ENCODE measurements around the gene PMEPA1. TPM values are rescaled to one million over a fixed set of nuclear protein-coding genes. Genes with fewer than 3 reads are reported as not detected.

PMEPA1 gene
- total and polyA plus RNA-seq, 4 donors = 0.61 to 1.5 (median 1.1) TPM

- no peaks in the 10 kb centered on the region for H3K4me1 ChIP-seq (ENCODE audit: control insufficient read depth in 4 of 4, insufficient read depth in 4 of 4, low read length in 3 of 4)
- H3K4me3 ChIP-seq (ENCODE audit: low read depth in 1 of 3, low read length in 3 of 3) = no peak overlapping the region
- H3K27me3 ChIP-seq (ENCODE audit: control insufficient read depth in 4 of 4, insufficient read depth in 4 of 4, low read length in 3 of 4) = peaks cover 0 to 5% (median 2%) of the 10 kb centered on the region in 4 donors
- no peak overlapping the region for H3K9ac ChIP-seq (ENCODE audit: low read depth in 1 of 2, low read length in 2 of 2)
- TF ChIP-seq NR2F2 (IDR thresholded peaks at IDR 0.05) = no peak
- DNase-seq (ENCODE audit: low spot score) = no peak
- H3K9me3 ChIP-seq (ENCODE audit: control insufficient read depth in 4 of 4, low read length in 3 of 4) = no peaks in the 10 kb centered on the region
- WGBS = 69% methylated on average over 12 of the region's 12 CpGs
- no peak overlapping the region for H3K27ac ChIP-seq (ENCODE audit: low read depth in 1 of 2, low read length in 2 of 2)
- no peaks in the 10 kb centered on the region for H3K36me3 ChIP-seq (ENCODE audit: control insufficient read depth in 4 of 4, insufficient read depth in 3 of 4, low read depth in 1 of 4, low read length in 3 of 4)
Observed at GRCh38 chr20:57691699-57692098, 18.1 kb downstream of the PMEPA1 start.

GRCh38 chr20:57690525-57690924 lies 19.3 kb downstream of the PMEPA1 start:
- WGBS = 74% methylated on average over 15 of the region's 15 CpGs
- H3K36me3 ChIP-seq (ENCODE audit: control insufficient read depth in 4 of 4, insufficient read depth in 3 of 4, low read depth in 1 of 4, low read length in 3 of 4) = no peaks in the 10 kb centered on the region
- H3K27ac ChIP-seq (ENCODE audit: low read depth in 1 of 2, low read length in 2 of 2) = no peak overlapping the region
- DNase-seq (ENCODE audit: low spot score) = no peak
- peaks cover 0 to 3% (median 0%) of the 10 kb centered on the region in 4 donors for H3K4me1 ChIP-seq (ENCODE audit: control insufficient read depth in 4 of 4, insufficient read depth in 4 of 4, low read length in 3 of 4)
- H3K9ac ChIP-seq (ENCODE audit: low read depth in 1 of 2, low read length in 2 of 2) = no peak overlapping the region
- H3K9me3 ChIP-seq (ENCODE audit: control insufficient read depth in 4 of 4, low read length in 3 of 4) = no peaks in the 10 kb centered on the region
- peaks cover 0 to 5% (median 2%) of the 10 kb centered on the region in 4 donors for H3K27me3 ChIP-seq (ENCODE audit: control insufficient read depth in 4 of 4, insufficient read depth in 4 of 4, low read length in 3 of 4)
- TF ChIP-seq HNF4A (conservative IDR thresholded peaks at IDR 0.05) = no peak
- TF ChIP-seq EGR1 (IDR thresholded peaks at IDR 0.05; ENCODE audit: low read depth in 2 of 2) = no peak
- TF ChIP-seq, protein P1, sequence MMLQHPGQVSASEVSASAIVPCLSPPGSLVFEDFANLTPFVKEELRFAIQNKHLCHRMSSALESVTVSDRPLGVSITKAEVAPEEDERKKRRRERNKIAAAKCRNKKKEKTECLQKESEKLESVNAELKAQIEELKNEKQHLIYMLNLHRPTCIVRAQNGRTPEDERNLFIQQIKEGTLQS (IDR thresholded peaks at IDR 0.05) = no peak
- no peak for TF ChIP-seq JUND (IDR thresholded peaks at IDR 0.05)
- TF ChIP-seq, protein P2, sequence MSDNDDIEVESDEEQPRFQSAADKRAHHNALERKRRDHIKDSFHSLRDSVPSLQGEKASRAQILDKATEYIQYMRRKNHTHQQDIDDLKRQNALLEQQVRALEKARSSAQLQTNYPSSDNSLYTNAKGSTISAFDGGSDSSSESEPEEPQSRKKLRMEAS (IDR thresholded peaks at IDR 0.05) = no peak
- TF ChIP-seq RAD21 (IDR thresholded peaks at IDR 0.05) = no peak
- TF ChIP-seq FOXA2 (IDR thresholded peaks at IDR 0.05) = no peak
- TF ChIP-seq RXRA (IDR thresholded peaks at IDR 0.05) = no peak
- no peak for TF ChIP-seq TAF1 (conservative IDR thresholded peaks at IDR 0.05)
- TF ChIP-seq, protein P3, sequence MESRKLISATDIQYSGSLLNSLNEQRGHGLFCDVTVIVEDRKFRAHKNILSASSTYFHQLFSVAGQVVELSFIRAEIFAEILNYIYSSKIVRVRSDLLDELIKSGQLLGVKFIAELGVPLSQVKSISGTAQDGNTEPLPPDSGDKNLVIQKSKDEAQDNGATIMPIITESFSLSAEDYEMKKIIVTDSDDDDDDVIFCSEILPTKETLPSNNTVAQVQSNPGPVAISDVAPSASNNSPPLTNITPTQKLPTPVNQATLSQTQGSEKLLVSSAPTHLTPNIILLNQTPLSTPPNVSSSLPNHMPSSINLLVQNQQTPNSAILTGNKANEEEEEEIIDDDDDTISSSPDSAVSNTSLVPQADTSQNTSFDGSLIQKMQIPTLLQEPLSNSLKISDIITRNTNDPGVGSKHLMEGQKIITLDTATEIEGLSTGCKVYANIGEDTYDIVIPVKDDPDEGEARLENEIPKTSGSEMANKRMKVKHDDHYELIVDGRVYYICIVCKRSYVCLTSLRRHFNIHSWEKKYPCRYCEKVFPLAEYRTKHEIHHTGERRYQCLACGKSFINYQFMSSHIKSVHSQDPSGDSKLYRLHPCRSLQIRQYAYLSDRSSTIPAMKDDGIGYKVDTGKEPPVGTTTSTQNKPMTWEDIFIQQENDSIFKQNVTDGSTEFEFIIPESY (IDR thresholded peaks at IDR 0.05) = no peak
- H3K4me3 ChIP-seq (ENCODE audit: low read depth in 1 of 3, low read length in 3 of 3) = no peak overlapping the region

- no peaks in the 10 kb centered on the region for H3K36me3 ChIP-seq (ENCODE audit: control insufficient read depth in 4 of 4, insufficient read depth in 3 of 4, low read depth in 1 of 4, low read length in 3 of 4)
- H3K4me1 ChIP-seq (ENCODE audit: control insufficient read depth in 4 of 4, insufficient read depth in 4 of 4, low read length in 3 of 4) = peaks cover 0 to 3% (median 0%) of the 10 kb centered on the region in 4 donors
- no peaks in the 10 kb centered on the region for H3K9me3 ChIP-seq (ENCODE audit: control insufficient read depth in 4 of 4, low read length in 3 of 4)
- H3K9ac ChIP-seq (ENCODE audit: low read depth in 1 of 2, low read length in 2 of 2) = no peak overlapping the region
- WGBS = 84% methylated on average over 23 of the region's 23 CpGs
- TF ChIP-seq YY1 (IDR thresholded peaks at IDR 0.05) (no peak), GABPA (IDR thresholded peaks at IDR 0.05 in 1 of 2, conservative IDR thresholded peaks at IDR 0.05 in 1 of 2) (no peak), EGR1 (IDR thresholded peaks at IDR 0.05; ENCODE audit: low read depth in 2 of 2) (no peak), REST (IDR thresholded peaks at IDR 0.05) (no peak), FOXA2 (IDR thresholded peaks at IDR 0.05) (no peak), RXRA (IDR thresholded peaks at IDR 0.05) (no peak), FOXA1 (IDR thresholded peaks at IDR 0.05) (no peak), TAF1 (conservative IDR thresholded peaks at IDR 0.05) (no peak), HNF4A (conservative IDR thresholded peaks at IDR 0.05) (no peak)
- TF ChIP-seq, protein P2 (IDR thresholded peaks at IDR 0.05) = no peak
- TF ChIP-seq, protein P4, sequence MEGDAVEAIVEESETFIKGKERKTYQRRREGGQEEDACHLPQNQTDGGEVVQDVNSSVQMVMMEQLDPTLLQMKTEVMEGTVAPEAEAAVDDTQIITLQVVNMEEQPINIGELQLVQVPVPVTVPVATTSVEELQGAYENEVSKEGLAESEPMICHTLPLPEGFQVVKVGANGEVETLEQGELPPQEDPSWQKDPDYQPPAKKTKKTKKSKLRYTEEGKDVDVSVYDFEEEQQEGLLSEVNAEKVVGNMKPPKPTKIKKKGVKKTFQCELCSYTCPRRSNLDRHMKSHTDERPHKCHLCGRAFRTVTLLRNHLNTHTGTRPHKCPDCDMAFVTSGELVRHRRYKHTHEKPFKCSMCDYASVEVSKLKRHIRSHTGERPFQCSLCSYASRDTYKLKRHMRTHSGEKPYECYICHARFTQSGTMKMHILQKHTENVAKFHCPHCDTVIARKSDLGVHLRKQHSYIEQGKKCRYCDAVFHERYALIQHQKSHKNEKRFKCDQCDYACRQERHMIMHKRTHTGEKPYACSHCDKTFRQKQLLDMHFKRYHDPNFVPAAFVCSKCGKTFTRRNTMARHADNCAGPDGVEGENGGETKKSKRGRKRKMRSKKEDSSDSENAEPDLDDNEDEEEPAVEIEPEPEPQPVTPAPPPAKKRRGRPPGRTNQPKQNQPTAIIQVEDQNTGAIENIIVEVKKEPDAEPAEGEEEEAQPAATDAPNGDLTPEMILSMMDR (IDR thresholded peaks at IDR 0.05; ENCODE audit: low read depth, low read length, missing input control) = no peak
- no peak overlapping the region for H3K4me3 ChIP-seq (ENCODE audit: low read depth in 1 of 3, low read length in 3 of 3)
- no peak overlapping the region for H3K27ac ChIP-seq (ENCODE audit: low read depth in 1 of 2, low read length in 2 of 2)
- H3K27me3 ChIP-seq (ENCODE audit: control insufficient read depth in 4 of 4, insufficient read depth in 4 of 4, low read length in 3 of 4) = peaks cover 0 to 5% (median 2%) of the 10 kb centered on the region in 4 donors
- DNase-seq (ENCODE audit: low spot score) = no peak
Observed at GRCh38 chr20:57689745-57690481, 19.9 kb downstream of the PMEPA1 start.
